ENCODE measurements around the gene ZMYM3. TPM values are rescaled to one million over a fixed set of nuclear protein-coding genes. Genes with fewer than 3 reads are reported as not detected.
A peak's percentile ranks its signal among the peaks of the same experiment; 100 is the strongest.

ZMYM3 gene
- 40.0 and 40.6 TPM in 2 replicates for total RNA-seq
- 10.1 TPM for total RNA-seq (2013)
- 19.1 and 21.8 TPM in 2 replicates for polyA plus RNA-seq
- 14.9 and 21.2 TPM in 2 replicates for polyA minus RNA-seq

DNA sequence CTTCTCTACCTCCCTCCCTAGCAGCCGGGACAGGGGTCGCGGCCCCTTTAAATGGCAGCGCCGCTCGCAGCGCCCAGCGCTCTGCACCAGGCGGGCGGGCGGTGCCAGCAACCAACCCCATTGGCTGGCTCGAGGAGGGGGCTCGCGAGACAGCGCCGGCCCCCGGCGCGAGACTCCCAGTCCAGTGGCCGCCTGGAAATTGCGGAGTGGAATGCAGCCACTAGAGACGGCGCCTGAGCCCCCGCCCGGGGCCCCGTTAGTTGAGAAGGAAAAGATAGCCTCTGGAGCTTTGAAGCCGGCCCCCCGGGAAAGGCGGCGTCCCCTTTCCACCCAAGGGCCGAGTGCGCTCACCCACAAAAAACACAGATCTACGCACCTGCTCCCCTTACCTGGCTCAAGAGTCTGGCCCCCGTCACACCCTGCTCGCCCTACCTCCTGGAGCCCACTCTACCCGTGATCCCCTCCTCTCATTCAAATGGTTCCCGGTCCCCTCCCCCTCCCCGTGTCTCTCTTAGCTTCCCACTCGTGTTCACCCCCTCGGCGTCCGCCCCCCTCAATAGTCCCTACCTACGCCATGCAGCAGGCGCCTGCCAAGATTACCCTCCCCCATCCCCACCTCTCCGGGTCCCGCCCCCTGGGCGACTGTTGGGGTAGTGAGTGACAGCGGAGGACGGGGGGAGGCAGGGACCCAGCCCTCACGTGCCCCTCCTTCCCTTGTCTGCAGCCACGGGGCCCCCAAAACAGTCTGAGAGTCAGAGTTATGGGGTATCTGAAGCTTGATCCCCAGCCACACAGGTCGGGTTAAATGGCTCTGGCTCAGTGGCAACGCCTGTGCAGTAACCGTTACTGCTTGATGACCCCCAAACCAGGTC lies at the start of gene ZMYM3:
Gene ZMYM3 (minus strand): TSS at position 49 of the 872 bp plus-strand sequence. CDS start 885 bp downstream, outside the sequence.
- H3K27me3 Mint-ChIP-seq: no peaks in the 10 kb centered on the region
- Histone ChIP-seq H4K20me1 (ENCODE audit: control insufficient read depth, insufficient read depth, low read length, poor library complexity, severe bottlenecking) (no peaks in the 10 kb centered on the region), H3K9me3 (ENCODE audit: control extremely low read depth in 1 of 3, control insufficient read depth in 2 of 3, insufficient read depth in 1 of 3, low read length in 2 of 3) (no peaks in the 10 kb centered on the region), H3K79me2 (ENCODE audit: control insufficient read depth, insufficient read depth, low read length) (peaks cover 8% of the 10 kb centered on the region), H3K9ac (ENCODE audit: low read length) (peak within 1 kb of the TSS; percentile 76), H3K4me1 (ENCODE audit: control insufficient read depth in 2 of 2, insufficient read depth in 2 of 2, low read length in 2 of 2) (peaks cover 15 to 22% of the 10 kb centered on the region in 2 donors), H3K4me2 (replicated peaks; ENCODE audit: low read depth, low read length, poor library complexity, severe bottlenecking) (peak within 1 kb of the TSS; percentile 84), H2AFZ (ENCODE audit: insufficient read depth, low read depth, low read length, poor library complexity, severe bottlenecking) (peak within 1 kb of the TSS; percentile 82), H3K4me3 (ENCODE audit: control extremely low read depth in 1 of 5, extremely low read depth in 1 of 5, insufficient read depth in 1 of 5, low read depth in 2 of 5, low read length in 4 of 5) (peak within 1 kb of the TSS; percentile 65 to 84 (median 80)), H3K36me3 (replicated peaks in 1 of 2; ENCODE audit: control extremely low read depth in 1 of 2, control insufficient read depth in 1 of 2, extremely low read depth in 1 of 2, insufficient read depth in 2 of 2, low read length in 1 of 2) (peaks cover 0 to 3% of the 10 kb centered on the region in 2 experiments), H3K27me3 (replicated peaks in 1 of 4; ENCODE audit: control extremely low read depth in 1 of 4, control insufficient read depth in 3 of 4, insufficient read depth in 4 of 4, low read length in 3 of 4) (no peaks in the 10 kb centered on the region), H3K27ac (ENCODE audit: low read length in 2 of 2) (peak within 1 kb of the TSS; percentile 84 to 87)
- ATAC-seq (ENCODE audit: low read depth) (peak; percentile 79), DNase-seq (peak; percentile 85)
- WGBS (ENCODE audit: insufficient coverage): 1% methylated on average over 20 of the region's 54 CpGs
- intact Hi-C loops (cut with micrococcal nuclease): loop anchor here (1.0 to 10.0 kb wide), 7 partner anchors 29 to 280 kb away; partner anchors contain the start of genes FOXO4, IL2RG, NONO and OGT
- H3K4me3 Mint-ChIP-seq: peak within 1 kb of the TSS; percentile 88
- no peak for TF ChIP-seq EZH2 (IDR thresholded peaks at IDR 0.05; ENCODE audit: borderline replicate concordance, insufficient read depth, low read depth, low read length, poor library complexity, severe bottlenecking)
- TF ChIP-seq, protein P1, sequence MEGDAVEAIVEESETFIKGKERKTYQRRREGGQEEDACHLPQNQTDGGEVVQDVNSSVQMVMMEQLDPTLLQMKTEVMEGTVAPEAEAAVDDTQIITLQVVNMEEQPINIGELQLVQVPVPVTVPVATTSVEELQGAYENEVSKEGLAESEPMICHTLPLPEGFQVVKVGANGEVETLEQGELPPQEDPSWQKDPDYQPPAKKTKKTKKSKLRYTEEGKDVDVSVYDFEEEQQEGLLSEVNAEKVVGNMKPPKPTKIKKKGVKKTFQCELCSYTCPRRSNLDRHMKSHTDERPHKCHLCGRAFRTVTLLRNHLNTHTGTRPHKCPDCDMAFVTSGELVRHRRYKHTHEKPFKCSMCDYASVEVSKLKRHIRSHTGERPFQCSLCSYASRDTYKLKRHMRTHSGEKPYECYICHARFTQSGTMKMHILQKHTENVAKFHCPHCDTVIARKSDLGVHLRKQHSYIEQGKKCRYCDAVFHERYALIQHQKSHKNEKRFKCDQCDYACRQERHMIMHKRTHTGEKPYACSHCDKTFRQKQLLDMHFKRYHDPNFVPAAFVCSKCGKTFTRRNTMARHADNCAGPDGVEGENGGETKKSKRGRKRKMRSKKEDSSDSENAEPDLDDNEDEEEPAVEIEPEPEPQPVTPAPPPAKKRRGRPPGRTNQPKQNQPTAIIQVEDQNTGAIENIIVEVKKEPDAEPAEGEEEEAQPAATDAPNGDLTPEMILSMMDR (IDR thresholded peaks at IDR 0.05): no peak
- H3K27ac Mint-ChIP-seq: peak within 1 kb of the TSS; percentile 89
- CTCF ChIA-PET: interaction anchor here (0.7 to 2.5 kb wide), 5 partner anchors 29 to 112 kb away, joined by 3 to 14 read pairs (median 3); partner anchors contain the start of genes NONO and TAF1
- H3K9me3 Mint-ChIP-seq (ENCODE audit: insufficient read depth): no peaks in the 10 kb centered on the region
- H3K4me1 Mint-ChIP-seq: peaks cover 23% of the 10 kb centered on the region
- POLR2A ChIA-PET: interaction anchor here (0.6 to 3.1 kb wide), 10 partner anchors 29 to 1023 kb away, joined by 3 to 43 read pairs (median 4); partner anchors contain the start of genes IL2RG, MED12, NLGN3 and NONO
